Nephron (organoid): ENCODE data around the gene CEP192.

Experiments
- H3K27ac Mint-ChIP-seq, 3 experiments: 2 replicates each; pipeline ENCODE4 v1.8.0; 2020; ENCODE audit warnings: mixed read lengths in 3 of 3, mild to moderate bottlenecking in 2 of 3, moderate library complexity in 1 of 3
- H3K27me3 Mint-ChIP-seq: 2 replicates; pipeline ENCODE4 v1.8.0; 2021; ENCODE audit warnings: low read depth, mild to moderate bottlenecking, moderate library complexity, mixed read lengths
- H3K36me3 Mint-ChIP-seq: 2 replicates; pipeline ENCODE4 v1.8.0; 2020; ENCODE audit warnings: low read depth, mixed read lengths
- H3K4me1 Mint-ChIP-seq: 2 replicates; pipeline ENCODE4 v1.8.0; 2020; ENCODE audit warnings: mixed read lengths
- H3K4me3 Mint-ChIP-seq, 3 experiments: 2 replicates each; pipeline ENCODE4 v1.8.0; 2020; ENCODE audit warnings: mild to moderate bottlenecking in 3 of 3, mixed read lengths in 3 of 3, moderate library complexity in 2 of 3
- H3K9me3 Mint-ChIP-seq: 2 replicates; pipeline ENCODE4 v1.8.0; 2020; ENCODE audit warnings: mixed read lengths
- TF ChIP-seq, protein P1 (sequence below), 3 experiments: fragments of 200-600 bp; sonication (generic); IDR thresholded peaks; one replicate each; pipeline ENCODE4 v1.5.0; 2021; ENCODE audit warnings: antibody characterized with exemption in 3 of 3; ENCODE audit not compliant: unreplicated experiment in 3 of 3

The CEP192 gene

DNA sequence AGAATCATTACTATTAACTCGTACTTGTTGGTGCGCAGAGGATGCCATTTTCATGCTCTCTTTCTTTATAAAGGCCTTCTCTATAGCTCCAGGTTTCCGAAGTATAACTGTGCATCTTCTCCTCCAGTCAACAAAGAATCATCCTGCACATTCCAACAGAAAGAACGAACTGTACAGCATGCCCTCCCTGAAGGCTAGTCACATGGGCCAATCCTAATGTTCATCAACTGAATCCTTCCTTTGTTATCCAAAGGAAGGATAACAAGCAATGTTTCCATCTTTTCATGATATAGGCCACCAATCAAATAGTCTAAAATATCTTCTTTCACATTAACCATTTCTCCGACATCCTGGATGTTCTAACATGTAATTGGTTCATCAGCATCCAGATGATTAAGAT is 160.5 kb downstream of the CEP192 start:
- Mint-ChIP-seq H3K9me3 (peaks cover 31% of the 10 kb centered on the region), H3K36me3 (no peaks in the 10 kb centered on the region), H3K27ac (no peak overlapping the region), H3K4me1 (no peaks in the 10 kb centered on the region), H3K27me3 (no peaks in the 10 kb centered on the region), H3K4me3 (no peak overlapping the region)
- TF ChIP-seq, protein P1, sequence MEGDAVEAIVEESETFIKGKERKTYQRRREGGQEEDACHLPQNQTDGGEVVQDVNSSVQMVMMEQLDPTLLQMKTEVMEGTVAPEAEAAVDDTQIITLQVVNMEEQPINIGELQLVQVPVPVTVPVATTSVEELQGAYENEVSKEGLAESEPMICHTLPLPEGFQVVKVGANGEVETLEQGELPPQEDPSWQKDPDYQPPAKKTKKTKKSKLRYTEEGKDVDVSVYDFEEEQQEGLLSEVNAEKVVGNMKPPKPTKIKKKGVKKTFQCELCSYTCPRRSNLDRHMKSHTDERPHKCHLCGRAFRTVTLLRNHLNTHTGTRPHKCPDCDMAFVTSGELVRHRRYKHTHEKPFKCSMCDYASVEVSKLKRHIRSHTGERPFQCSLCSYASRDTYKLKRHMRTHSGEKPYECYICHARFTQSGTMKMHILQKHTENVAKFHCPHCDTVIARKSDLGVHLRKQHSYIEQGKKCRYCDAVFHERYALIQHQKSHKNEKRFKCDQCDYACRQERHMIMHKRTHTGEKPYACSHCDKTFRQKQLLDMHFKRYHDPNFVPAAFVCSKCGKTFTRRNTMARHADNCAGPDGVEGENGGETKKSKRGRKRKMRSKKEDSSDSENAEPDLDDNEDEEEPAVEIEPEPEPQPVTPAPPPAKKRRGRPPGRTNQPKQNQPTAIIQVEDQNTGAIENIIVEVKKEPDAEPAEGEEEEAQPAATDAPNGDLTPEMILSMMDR (IDR thresholded peaks at IDR 0.05; ENCODE audit: unreplicated experiment in 3 of 3) = no peak

DNA sequence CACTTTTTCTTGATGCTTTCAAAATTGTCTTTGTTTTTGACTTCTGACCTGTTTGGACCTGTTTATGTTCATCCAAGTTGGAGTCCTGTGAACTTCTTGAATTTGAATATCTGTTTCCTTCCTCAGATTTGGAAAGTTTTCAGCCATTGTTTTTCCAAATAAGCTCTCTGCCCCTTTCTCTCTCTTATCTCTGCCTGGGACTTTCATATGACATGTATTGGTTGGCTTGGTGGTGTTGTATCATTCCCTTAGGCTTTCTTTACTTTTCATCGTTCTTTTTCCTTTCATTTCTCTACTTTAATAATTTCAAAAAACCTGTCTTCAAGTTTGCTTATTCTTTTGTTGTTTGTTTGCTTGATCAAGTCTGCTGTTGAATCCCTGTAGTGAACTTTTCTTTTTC is 167.3 kb downstream of the CEP192 start:
- no peaks in the 10 kb centered on the region for H3K27me3 Mint-ChIP-seq
- H3K27ac Mint-ChIP-seq = no peak overlapping the region
- no peaks in the 10 kb centered on the region for H3K4me1 Mint-ChIP-seq
- H3K9me3 Mint-ChIP-seq = peaks cover 49% of the 10 kb centered on the region
- no peak overlapping the region for H3K4me3 Mint-ChIP-seq
- TF ChIP-seq, protein P1 (IDR thresholded peaks at IDR 0.05; ENCODE audit: unreplicated experiment in 3 of 3) = no peak
- peaks cover 4% of the 10 kb centered on the region for H3K36me3 Mint-ChIP-seq

DNA sequence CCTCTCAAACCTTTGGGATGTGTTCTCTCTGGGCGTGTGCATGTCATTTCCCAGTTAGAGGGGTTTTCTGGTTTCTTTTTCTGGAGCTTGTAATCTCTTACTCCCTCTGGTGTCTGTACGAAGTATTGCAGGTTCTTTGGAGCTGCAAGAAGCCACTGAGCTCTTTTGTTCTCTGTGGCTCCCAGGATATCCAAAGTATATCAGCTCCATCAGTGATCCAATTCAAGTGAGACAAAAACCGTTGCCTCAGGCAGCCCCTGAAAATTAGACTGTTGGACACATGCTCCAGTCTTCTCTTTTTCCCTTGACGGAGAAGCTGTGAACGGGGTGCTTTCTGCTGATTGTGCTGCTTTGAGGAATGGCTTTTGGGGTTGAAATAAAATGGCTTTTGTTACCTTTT is 168.4 kb downstream of the CEP192 start:
- TF ChIP-seq, protein P1 (IDR thresholded peaks at IDR 0.05; ENCODE audit: unreplicated experiment in 3 of 3) = peak; percentile 46 to 62 (median 58)
- Mint-ChIP-seq H3K9me3 (peaks cover 43% of the 10 kb centered on the region), H3K4me1 (no peaks in the 10 kb centered on the region), H3K4me3 (no peak overlapping the region), H3K36me3 (peaks cover 4% of the 10 kb centered on the region), H3K27ac (no peak overlapping the region), H3K27me3 (no peaks in the 10 kb centered on the region)

DNA sequence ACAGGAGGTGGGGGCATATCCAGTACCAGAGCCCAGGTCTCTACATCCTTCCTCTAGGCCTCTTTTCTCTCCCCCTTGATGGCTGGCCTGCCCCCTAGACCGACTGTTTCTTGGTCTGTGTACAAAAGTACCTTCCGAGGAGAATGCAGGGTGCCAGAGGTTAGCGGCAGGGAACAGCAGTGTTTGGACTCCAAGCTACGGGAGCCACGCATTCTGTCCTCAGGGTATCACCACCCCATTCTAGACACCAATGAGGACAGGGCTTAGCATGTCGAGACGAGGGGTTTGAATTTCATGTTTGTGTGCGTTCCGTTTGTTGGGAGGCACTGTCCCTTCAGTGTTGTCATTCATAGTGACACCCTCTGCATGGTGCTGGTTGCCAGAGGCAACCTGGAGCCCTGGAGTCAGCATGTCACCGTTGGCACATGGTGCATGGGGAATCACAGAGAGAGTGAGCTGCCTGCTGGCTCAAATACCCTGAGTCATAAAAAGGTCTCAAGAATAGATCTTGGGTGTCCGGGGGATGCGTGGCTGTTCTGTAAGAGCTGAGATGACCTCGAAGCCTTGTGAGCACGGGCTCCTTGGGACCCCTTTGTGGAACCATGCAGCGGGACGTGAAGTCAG is 170.2 kb downstream of the CEP192 start:
- TF ChIP-seq, protein P1 (IDR thresholded peaks at IDR 0.05; ENCODE audit: unreplicated experiment in 3 of 3) = no peak
- Mint-ChIP-seq H3K36me3 (peaks cover 4% of the 10 kb centered on the region), H3K27ac (no peak overlapping the region), H3K4me3 (no peak overlapping the region), H3K27me3 (no peaks in the 10 kb centered on the region), H3K4me1 (no peaks in the 10 kb centered on the region), H3K9me3 (peaks cover 33% of the 10 kb centered on the region)

DNA sequence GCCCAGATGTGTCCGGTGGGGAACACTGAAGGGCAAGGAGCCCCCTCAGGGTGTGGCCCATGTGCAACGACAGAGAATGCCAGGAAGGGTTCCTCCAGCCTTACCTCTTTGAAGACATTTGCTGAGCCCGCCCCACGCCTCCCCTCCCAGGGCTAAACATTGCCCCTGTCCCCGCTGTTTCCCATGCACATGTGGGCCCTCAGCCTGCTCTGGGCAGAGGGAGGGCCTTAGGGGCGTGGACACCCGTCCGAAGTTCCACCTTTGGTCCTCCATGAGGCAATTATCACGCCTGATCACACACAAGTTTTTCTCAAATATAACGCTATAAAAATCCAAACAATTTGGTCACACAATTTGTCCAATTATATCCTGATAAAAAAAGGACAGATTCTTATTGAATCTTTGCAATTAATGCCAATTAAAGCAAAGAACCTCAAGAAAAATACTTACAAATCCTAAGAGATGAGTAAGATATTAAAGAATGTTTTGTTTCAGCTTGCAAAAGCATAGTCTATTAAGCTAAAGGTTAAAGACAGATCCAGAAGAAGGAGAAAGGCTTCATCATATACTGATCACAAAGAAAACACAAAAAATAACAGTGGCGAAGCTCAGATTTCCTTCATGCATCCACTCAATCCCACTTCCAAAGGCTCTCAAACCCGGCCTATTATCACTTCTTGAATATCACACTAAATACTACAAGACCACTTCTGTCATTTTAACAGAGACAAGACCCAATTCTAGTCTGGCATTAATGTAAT is 172.2 kb downstream of the CEP192 start:
- Mint-ChIP-seq H3K27ac (no peak overlapping the region), H3K4me3 (no peak overlapping the region), H3K27me3 (no peaks in the 10 kb centered on the region), H3K36me3 (peaks cover 4% of the 10 kb centered on the region), H3K9me3 (peaks cover 29% of the 10 kb centered on the region), H3K4me1 (no peaks in the 10 kb centered on the region)
- TF ChIP-seq, protein P1 (IDR thresholded peaks at IDR 0.05; ENCODE audit: unreplicated experiment in 3 of 3) = no peak

DNA sequence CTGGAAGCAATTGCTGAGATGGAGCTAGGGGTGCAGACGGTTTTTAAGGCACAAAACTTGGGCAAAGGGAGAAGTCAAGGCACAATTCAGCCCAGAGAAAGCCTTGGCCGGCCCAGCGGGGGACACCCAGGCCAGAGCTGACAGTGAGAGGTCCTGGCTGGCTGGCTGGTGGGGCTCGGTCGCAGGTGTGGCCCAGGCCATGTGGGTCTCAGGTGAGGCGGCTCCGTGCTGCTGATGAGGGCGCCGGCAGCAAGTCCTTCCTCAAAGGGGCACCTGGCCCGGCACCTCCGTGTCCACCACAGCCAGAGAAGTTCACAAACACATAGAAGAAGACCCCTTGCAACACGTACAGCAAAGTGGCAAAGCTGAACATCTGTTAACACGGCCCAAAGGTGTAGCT is 173.2 kb downstream of the CEP192 start:
- H3K4me1 Mint-ChIP-seq = no peaks in the 10 kb centered on the region
- no peaks in the 10 kb centered on the region for H3K27me3 Mint-ChIP-seq
- H3K4me3 Mint-ChIP-seq = no peak overlapping the region

More for the DNA sequence above, 173.2 kb downstream of the CEP192 start:
- Mint-ChIP-seq H3K9me3 (peaks cover 25% of the 10 kb centered on the region), H3K27ac (no peak overlapping the region), H3K36me3 (peaks cover 3% of the 10 kb centered on the region)
- TF ChIP-seq, protein P1 (IDR thresholded peaks at IDR 0.05; ENCODE audit: unreplicated experiment in 3 of 3) = no peak
